Skin epidermis (tissue), 12 donors: ENCODE measurements around the gene KLRF2.

Source experiments
- H3K27ac ChIP-seq, 21 experiments: fragments of 200-600 bp; sonication (generic) in 11 of 21; one replicate each; pipeline ENCODE4 v1.5.0; 2020; ENCODE audit warnings: mild to moderate bottlenecking in 3 of 21, inconsistent platforms in 2 of 21, moderate library complexity in 2 of 21
- H3K4me3 ChIP-seq, 7 experiments: fragments of 200-600 bp; sonication (generic) in 2 of 7; one replicate each; pipeline ENCODE4 v1.5.0; 2020; ENCODE audit warnings: inconsistent platforms in 2 of 7, mild to moderate bottlenecking in 2 of 7, moderate library complexity in 1 of 7

Gene KLRF2

GRCh38 chr12:9928607-9929006 is 47.3 kb downstream of the KLRF2 start:
- peak overlapping the region in 1 of 7 experiments; percentile 7 for H3K4me3 ChIP-seq
- H3K27ac ChIP-seq = peak overlapping the region in 6 of 21 experiments; percentile 8 to 64 (median 31)

- peak overlapping the region in 3 of 7 experiments; percentile 2 to 25 (median 24) for H3K4me3 ChIP-seq
Observed at GRCh38 chr12:9931245-9931644, 50.0 kb downstream of the KLRF2 start.

DNA sequence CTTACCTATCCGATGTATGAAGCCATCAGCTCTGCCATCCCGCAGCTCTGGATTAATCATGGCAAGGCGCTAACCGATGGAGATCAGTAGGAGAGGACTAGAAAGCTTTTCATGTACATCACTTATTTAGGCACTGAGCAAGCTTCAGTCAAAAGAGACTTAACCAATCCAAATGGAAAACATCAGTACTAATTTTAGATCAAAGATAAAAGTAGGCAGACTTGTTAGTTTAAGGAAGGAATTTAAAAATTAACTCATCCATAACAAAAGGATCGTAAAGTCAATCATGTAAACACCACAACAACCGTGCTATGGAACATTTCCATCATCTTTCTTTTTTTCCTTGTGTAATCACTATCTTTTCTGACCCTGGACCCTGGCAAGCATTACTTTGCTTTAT is 51.0 kb downstream of the KLRF2 start, which contains the start of gene CLEC2A:
Gene CLEC2A (minus strand): TSS at position 101 of the 400 bp plus-strand sequence. CDS start 41 bp downstream, at position 60.
- peak within 1 kb of the TSS in 3 of 7 experiments; percentile 2 to 25 (median 24) for H3K4me3 ChIP-seq
- peak within 1 kb of the TSS in 14 of 21 experiments; percentile 27 to 76 (median 54) for H3K27ac ChIP-seq

More at GRCh38 chr12:9931245-9931644, 50.0 kb downstream of the KLRF2 start:
- H3K27ac ChIP-seq = peak overlapping the region in 13 of 21 experiments; percentile 14 to 76 (median 54)

DNA sequence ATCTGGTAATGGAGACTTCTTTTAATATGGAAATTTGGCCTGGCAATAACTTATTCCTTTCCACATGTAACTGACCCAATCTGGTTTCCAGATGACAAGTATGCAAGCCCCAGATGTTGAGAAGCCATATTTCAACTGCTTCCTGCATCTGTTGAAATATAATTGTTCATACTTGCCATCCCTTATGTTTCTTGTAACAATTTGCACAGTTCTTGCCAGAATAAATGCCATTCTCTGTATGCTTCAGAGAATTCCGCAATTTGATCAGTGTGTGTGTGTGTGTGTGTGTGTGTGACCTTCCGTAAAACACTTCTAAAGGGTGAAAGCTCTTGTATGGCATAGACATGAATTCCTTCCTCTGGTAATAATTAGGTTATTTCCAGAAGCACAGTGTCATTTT is 52.7 kb downstream of the KLRF2 start:
- H3K27ac ChIP-seq = peak overlapping the region in 1 of 21 experiments; percentile 18
- H3K4me3 ChIP-seq = no peak overlapping the region

DNA sequence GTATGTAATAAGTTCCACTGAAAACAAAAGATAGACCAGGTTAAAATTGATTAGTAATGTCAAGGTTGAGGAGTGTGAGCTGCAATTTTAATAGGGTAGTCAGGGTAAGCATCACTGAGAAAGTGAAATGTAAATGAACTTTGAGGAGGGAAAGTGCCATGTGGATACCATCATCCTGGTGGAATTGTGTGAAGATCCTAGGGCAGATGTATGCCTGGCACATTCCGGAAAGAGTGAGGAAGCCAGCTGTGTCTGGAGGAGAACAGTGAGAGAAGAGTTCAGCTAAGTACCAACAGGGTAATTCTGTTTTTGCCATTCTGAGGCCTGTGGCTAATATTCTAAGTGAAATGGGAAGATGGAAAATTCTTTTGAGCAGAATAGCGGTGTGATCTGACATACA is 53.7 kb downstream of the KLRF2 start:
- H3K27ac ChIP-seq = no peak overlapping the region
- no peak overlapping the region for H3K4me3 ChIP-seq

GRCh38 chr12:9936591-9936990 is 55.3 kb downstream of the KLRF2 start:
- Histone ChIP-seq H3K4me3 (no peak overlapping the region), H3K27ac (no peak overlapping the region)

DNA sequence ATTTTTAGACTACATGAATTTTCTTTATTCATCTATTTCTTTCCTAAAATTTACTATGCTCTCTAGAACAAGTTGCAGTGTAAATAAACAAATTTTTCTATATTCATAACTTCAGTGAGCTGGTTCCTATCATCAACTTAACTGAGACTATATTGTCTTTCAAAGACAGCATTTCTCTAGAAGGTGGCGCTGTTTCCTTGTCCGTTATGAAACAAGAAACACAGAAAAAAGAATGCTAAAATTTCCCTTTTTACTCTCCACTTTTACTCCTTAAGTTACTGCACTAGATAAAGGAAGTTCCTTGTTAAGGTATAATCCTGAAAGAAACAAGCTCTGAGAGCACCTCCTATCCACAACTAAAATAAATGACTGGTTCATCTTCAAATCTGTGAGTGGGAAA is 59.1 kb downstream of the KLRF2 start:
- no peak overlapping the region for H3K4me3 ChIP-seq
- no peak overlapping the region for H3K27ac ChIP-seq

DNA sequence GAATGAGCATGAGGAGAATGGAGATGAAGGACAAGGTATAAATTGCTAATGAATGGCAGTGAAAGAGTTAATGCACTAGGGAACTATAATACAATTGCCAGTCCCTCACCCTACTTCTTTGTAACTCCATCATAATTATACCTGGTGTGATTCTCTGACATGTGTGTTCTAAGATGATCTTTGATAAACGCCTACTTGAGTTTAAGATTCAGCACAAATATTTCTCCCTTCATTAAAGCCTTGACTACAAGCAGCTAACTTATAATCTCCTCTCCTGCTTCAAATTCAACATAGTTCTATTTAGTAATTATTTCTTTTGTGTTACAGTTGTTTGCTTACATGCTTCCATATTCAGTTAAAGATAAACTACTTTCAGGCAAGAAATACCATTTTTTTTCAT is 60.5 kb downstream of the KLRF2 start:
- Histone ChIP-seq H3K4me3 (no peak overlapping the region), H3K27ac (no peak overlapping the region)

DNA sequence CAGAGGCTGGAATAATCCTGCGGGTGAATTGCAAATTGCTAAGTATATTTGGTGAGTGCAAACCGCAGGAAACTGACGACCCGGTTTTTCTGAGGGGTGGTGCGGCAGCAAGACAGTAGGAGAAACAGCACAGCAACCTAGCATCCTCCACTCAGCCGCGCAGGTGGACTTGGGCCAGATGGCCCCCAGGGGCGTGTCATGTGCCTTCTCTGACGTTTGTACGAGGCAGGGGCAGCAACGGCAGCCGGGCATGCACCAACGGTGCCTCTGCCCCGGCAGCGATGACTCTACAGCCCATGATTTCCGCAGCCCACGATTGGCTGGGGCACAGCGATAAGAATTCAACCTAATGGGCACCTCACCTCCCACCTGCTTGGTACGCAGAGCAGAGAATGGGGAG is 62.0 kb downstream of the KLRF2 start:
- Histone ChIP-seq H3K4me3 (peak overlapping the region in 2 of 7 experiments; percentile 5 to 43), H3K27ac (peak overlapping the region in 1 of 21 experiments; percentile 72)

DNA sequence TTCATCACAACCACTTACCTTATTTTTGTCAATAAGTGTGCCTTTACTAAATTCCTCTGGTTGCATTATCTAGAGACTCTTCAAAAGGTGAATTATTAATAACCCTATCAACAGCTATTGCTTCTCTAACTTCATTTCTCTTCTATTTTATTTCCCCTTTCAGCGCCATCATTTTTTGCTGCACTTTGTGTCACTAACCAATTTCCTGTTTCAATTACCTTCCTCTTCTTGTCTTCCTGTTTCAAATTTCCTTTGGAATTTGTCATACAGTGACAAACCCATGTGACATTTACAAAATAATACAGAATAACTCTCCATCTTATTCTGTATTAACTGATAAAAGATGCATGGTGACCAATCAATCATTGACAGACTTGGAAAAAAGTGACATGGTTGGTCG is 63.1 kb downstream of the KLRF2 start:
- H3K4me3 ChIP-seq = no peak overlapping the region
- peak overlapping the region in 1 of 21 experiments; percentile 18 for H3K27ac ChIP-seq
